OCI-M1 (cell line): ENCODE results near the gene TDRD6.
A peak's percentile ranks its signal among the peaks of the same experiment; 100 is the strongest.

Experiments used
- DNase-seq: peaks from one replicate; lab custom pipeline; 2025; lab: John Stamatoyannopoulos, UW

The TDRD6 gene

GRCh38 chr6:46677314-46677654 is 10.4 kb upstream of the TDRD6 start:
- DNase-seq = peak; percentile 46

GRCh38 chr6:46684771-46685170 is 2.9 kb upstream of the TDRD6 start:
- peak; percentile 36 for DNase-seq

- DNase-seq = no peak
These were observed 656 bp downstream of the TDRD6 start for GRCh38 chr6:46688117-46688965.

- no peak for DNase-seq
These were observed 1.3 kb downstream of the TDRD6 start for GRCh38 chr6:46688966-46689335.

GRCh38 chr6:46689657-46690056 is 2.0 kb downstream of the TDRD6 start:
- DNase-seq = no peak

GRCh38 chr6:46690141-46690755 is 2.6 kb downstream of the TDRD6 start:
- DNase-seq = no peak

- DNase-seq = no peak
These were observed 3.3 kb downstream of the TDRD6 start for GRCh38 chr6:46690911-46691451.

- no peak for DNase-seq
These were observed 12.3 kb downstream of the TDRD6 start for GRCh38 chr6:46699970-46700369.

GRCh38 chr6:46704562-46704961 is 16.9 kb downstream of the TDRD6 start:
- DNase-seq = peak; percentile 71

GRCh38 chr6:46706464-46706863 is 18.8 kb downstream of the TDRD6 start:
- DNase-seq = no peak

GRCh38 chr6:46711491-46711890 is 23.8 kb downstream of the TDRD6 start:
- DNase-seq = no peak

GRCh38 chr6:46715141-46715540 is 27.5 kb downstream of the TDRD6 start:
- DNase-seq = no peak

- no peak for DNase-seq
These were observed 31.4 kb downstream of the TDRD6 start for GRCh38 chr6:46719099-46719498.

GRCh38 chr6:46720401-46720800 is 32.7 kb downstream of the TDRD6 start:
- no peak for DNase-seq

GRCh38 chr6:46729787-46730326 is 42.2 kb downstream of the TDRD6 start:
- no peak for DNase-seq

- peak; percentile 67 for DNase-seq
These were observed 43.3 kb downstream of the TDRD6 start for GRCh38 chr6:46730921-46731461.

- no peak for DNase-seq
These were observed 45.7 kb downstream of the TDRD6 start for GRCh38 chr6:46733341-46733801.

- DNase-seq = no peak
These were observed 47.4 kb downstream of the TDRD6 start, which contains the start of gene PLA2G7 for GRCh38 chr6:46734867-46735719. Gene PLA2G7, minus strand, starts transcription at chr6:46735375. Its CDS starts 12,484 bp downstream, at chr6:46722891.

- DNase-seq = no peak
These were observed 48.0 kb downstream of the TDRD6 start for GRCh38 chr6:46735720-46736031.

- no peak for DNase-seq
These were observed 49.2 kb downstream of the TDRD6 start for GRCh38 chr6:46736906-46737305.

- no peak for DNase-seq
These were observed 53.8 kb downstream of the TDRD6 start for GRCh38 chr6:46741482-46741881.

- DNase-seq = no peak
These were observed 54.2 kb downstream of the TDRD6 start for GRCh38 chr6:46741910-46742309.
